ENCODE results near the gene C16orf92. TPM values are rescaled to one million over a fixed set of nuclear protein-coding genes. Genes with fewer than 3 reads are reported as not detected.

Gene C16orf92
- total RNA-seq, 3 donors from 2014 or later: not detected

GRCh38 chr16:30005341-30006094 is 17.5 kb upstream of the C16orf92 start:
- peaks cover 2 to 4% of the 10 kb centered on the region in 2 donors for H3K4me1 ChIP-seq
- no peak overlapping the region for H3K4me3 ChIP-seq
- H3K36me3 ChIP-seq: no peaks in the 10 kb centered on the region
- DNase-seq (ENCODE audit: low spot score in 2 of 2): no peak
- peaks cover 5 to 12% of the 10 kb centered on the region in 2 donors for H3K27me3 ChIP-seq
- H3K9me3 ChIP-seq: no peaks in the 10 kb centered on the region
- intact Hi-C loops (cut with DNase I; ENCODE audit: low total_unique reads): no loop called here
- TF ChIP-seq CTCF (IDR thresholded peaks at IDR 0.05) (peak; percentile 39 to 68 (median 66)), POLR2AphosphoS5 (IDR thresholded peaks at IDR 0.05) (no peak)
- no peak overlapping the region for H3K27ac ChIP-seq

- no peak overlapping the region for H3K4me3 ChIP-seq
- intact Hi-C loops (cut with DNase I; ENCODE audit: low total_unique reads): no loop called here
- H3K36me3 ChIP-seq: no peaks in the 10 kb centered on the region
- no peak for TF ChIP-seq CTCF (IDR thresholded peaks at IDR 0.05)
- TF ChIP-seq POLR2A (IDR thresholded peaks at IDR 0.05): no peak
- TF ChIP-seq POLR2AphosphoS5 (IDR thresholded peaks at IDR 0.05): no peak
- peaks cover 10 to 17% of the 10 kb centered on the region in 2 donors for H3K27me3 ChIP-seq
- H3K4me1 ChIP-seq: peaks cover 8% of the 10 kb centered on the region in 2 donors
- DNase-seq (ENCODE audit: low spot score in 2 of 2): no peak
- no peaks in the 10 kb centered on the region for H3K9me3 ChIP-seq
- H3K27ac ChIP-seq: no peak overlapping the region
Measured at GRCh38 chr16:30006095-30006473, 16.9 kb upstream of the C16orf92 start.

GRCh38 chr16:30006659-30007377 is 16.2 kb upstream of the C16orf92 start:
- DNase-seq (ENCODE audit: low spot score in 2 of 2): no peak
- H3K4me1 ChIP-seq: peaks cover 9 to 13% of the 10 kb centered on the region in 2 donors
- no peak overlapping the region for H3K4me3 ChIP-seq
- H3K27me3 ChIP-seq: peaks cover 10 to 23% of the 10 kb centered on the region in 2 donors
- no peak overlapping the region for H3K27ac ChIP-seq
- no peaks in the 10 kb centered on the region for H3K9me3 ChIP-seq
- intact Hi-C loops (cut with DNase I; ENCODE audit: low total_unique reads): no loop called here
- no peaks in the 10 kb centered on the region for H3K36me3 ChIP-seq
- TF ChIP-seq POLR2AphosphoS5 (IDR thresholded peaks at IDR 0.05) (no peak), POLR2A (IDR thresholded peaks at IDR 0.05) (no peak), CTCF (IDR thresholded peaks at IDR 0.05) (no peak)

GRCh38 chr16:30007378-30007895 is 15.6 kb upstream of the C16orf92 start:
- DNase-seq (ENCODE audit: low spot score in 2 of 2): no peak
- Histone ChIP-seq H3K9me3 (no peaks in the 10 kb centered on the region), H3K27ac (no peak overlapping the region), H3K4me1 (peaks cover 9 to 13% of the 10 kb centered on the region in 2 donors), H3K27me3 (peaks cover 10 to 25% of the 10 kb centered on the region in 2 donors), H3K36me3 (no peaks in the 10 kb centered on the region), H3K4me3 (no peak overlapping the region)
- intact Hi-C loops (cut with DNase I; ENCODE audit: low total_unique reads): no loop called here
- no peak for TF ChIP-seq POLR2AphosphoS5 (IDR thresholded peaks at IDR 0.05)
- TF ChIP-seq CTCF (IDR thresholded peaks at IDR 0.05): no peak
- no peak for TF ChIP-seq POLR2A (IDR thresholded peaks at IDR 0.05)
